Lower leg skin (tissue), 4 donors: ENCODE measurements around the gene MUTYH. TPM values are rescaled to one million over a fixed set of nuclear protein-coding genes. Genes with fewer than 3 reads are reported as not detected.
"Not testable (repeated sequence)": the region's sequence is repeated elsewhere in the genome, so short reads cannot be mapped to it uniquely, and the experiment has no call there.

Experiments used
- DNase-seq, 2 donors: peaks; one replicate each; pipeline ENCODE4 v3.0.0-alpha.2; 2019; ENCODE audit warnings: low spot score in 2 of 2
- H3K4me3 ChIP-seq: fragments of 200-600 bp; sonication (generic); 2 replicates; pipeline ENCODE4 v1.5.1; 2017; ENCODE audit warnings: mild to moderate bottlenecking, low read depth; ENCODE audit not compliant: poor library complexity, severe bottlenecking
- CTCF ChIP-seq, 3 donors: fragments of 450-650 bp; IDR thresholded peaks; one replicate each; pipeline ENCODE4 v1.5.1; 2016; ENCODE audit warnings: antibody characterized with exemption in 3 of 3, mild to moderate bottlenecking in 3 of 3, moderate library complexity in 2 of 3
- POLR2A ChIP-seq, 2 donors: fragments of 450-650 bp; IDR thresholded peaks; one replicate each; pipeline ENCODE4 v1.6.1; 2016 to 2017; ENCODE audit warnings: antibody characterized with exemption in 2 of 2, mild to moderate bottlenecking in 1 of 2, moderate library complexity in 1 of 2
- WGBS, 2 donors: methylation state at CpG; one replicate each; pipeline ENCODE4 v1.1.5; 2018; 5-methylcytosine and 5-hydroxymethylcytosine counted together
- intact Hi-C: fragments of 100-400 bp; cut with DNase I; formaldehyde crosslinking; loops from one replicate; pipeline ENCODE4 v1.15.0; 2023; ENCODE audit warnings: low total_unique reads
- total RNA-seq, 4 donors: library from RNA; depleted of rRNA; stranded (reverse); fragments of >200 nt; gene quantifications; one replicate each; pipeline ENCODE4 v1.1.0, GENCODE V29; 2016

The MUTYH gene
- 10 to 100 TPM; 18.6 to 26.7 (median 24.6) TPM for total RNA-seq

DNA sequence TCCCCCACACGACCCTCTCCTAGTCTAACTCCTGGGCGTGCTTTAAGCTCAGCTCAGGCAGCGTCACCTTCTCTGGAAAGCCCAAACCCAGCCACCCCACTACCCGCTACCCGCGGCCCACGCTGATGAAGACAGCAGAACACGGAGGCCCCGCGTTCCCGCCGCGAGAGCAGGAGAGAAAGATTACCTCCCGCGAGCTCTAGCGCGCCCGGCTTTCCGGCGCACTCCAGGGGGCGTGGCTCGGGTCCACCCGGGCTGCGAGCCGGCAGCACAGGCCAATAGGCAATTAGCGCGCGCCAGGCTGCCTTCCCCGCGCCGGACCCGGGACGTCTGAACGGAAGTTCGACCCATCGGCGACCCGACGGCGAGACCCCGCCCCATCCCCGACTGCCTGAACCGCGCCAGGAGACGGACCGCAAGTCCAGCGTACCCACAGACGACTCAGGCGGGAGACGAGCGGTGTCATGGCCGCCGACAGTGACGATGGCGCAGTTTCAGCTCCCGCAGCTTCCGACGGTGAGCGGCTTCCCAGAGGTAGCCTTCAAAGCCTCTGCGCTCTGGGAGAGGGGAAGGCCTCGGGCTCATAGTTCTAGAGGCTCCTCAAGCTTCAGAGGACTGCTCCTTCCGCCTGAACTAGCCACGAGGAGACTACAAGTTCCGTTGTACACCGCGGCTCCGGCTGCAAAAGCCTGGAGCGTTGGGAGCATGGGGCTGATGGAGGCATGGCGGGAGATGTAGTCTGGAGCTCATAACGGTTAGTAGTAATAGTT, at the start of gene MUTYH, which contains the start of gene TOE1:
Gene MUTYH (minus strand): TSS at position 652 of the 770 bp plus-strand sequence. CDS start 5,935 bp downstream, outside the sequence.
Gene TOE1 (plus strand): TSS at position 382 of the 770 bp plus-strand sequence. CDS start 83 bp downstream, at position 465.
- peak within 1 kb of the TSS; percentile 78 for H3K4me3 ChIP-seq
- TF ChIP-seq CTCF (IDR thresholded peaks at IDR 0.05) (peak in 1 of 3 donors; percentile 50), POLR2A (IDR thresholded peaks at IDR 0.05) (no peak)
- intact Hi-C loops, result loop anchor here (2.0 kb wide), 1 partner anchor 35 kb away; no protein-coding TSS in a partner anchor
- 1 to 2% methylated on average over 16 to 68 of the region's 70 CpGs for WGBS, 2 donors
- peak; percentile 87 to 98 for DNase-seq

GRCh38 chr1:45386219-45386618, 46.0 kb upstream of the MUTYH start:
- no peak overlapping the region for H3K4me3 ChIP-seq
- WGBS, 2 donors, result 93 to 98% methylated on average over 3 of the region's 3 CpGs
- TF ChIP-seq POLR2A (IDR thresholded peaks at IDR 0.05) (no peak), CTCF (IDR thresholded peaks at IDR 0.05) (no peak)
- intact Hi-C loops, result no loop called here
- DNase-seq, result no peak

GRCh38 chr1:45385302-45385701, 45.1 kb upstream of the MUTYH start:
- H3K4me3 ChIP-seq, result no peak overlapping the region
- TF ChIP-seq POLR2A (IDR thresholded peaks at IDR 0.05) (no peak), CTCF (IDR thresholded peaks at IDR 0.05) (no peak)
- DNase-seq, result no peak
- 84% methylated on average over 3 of the region's 3 CpGs for WGBS, 2 donors
- intact Hi-C loops, result no loop called here

- H3K4me3 ChIP-seq, intact Hi-C loops, DNase-seq: not testable (repeated sequence)
- WGBS, 2 donors, result 89 to 97% methylated on average over 4 of the region's 4 CpGs
Observed at GRCh38 chr1:45384213-45384612, 44.0 kb upstream of the MUTYH start.

DNA sequence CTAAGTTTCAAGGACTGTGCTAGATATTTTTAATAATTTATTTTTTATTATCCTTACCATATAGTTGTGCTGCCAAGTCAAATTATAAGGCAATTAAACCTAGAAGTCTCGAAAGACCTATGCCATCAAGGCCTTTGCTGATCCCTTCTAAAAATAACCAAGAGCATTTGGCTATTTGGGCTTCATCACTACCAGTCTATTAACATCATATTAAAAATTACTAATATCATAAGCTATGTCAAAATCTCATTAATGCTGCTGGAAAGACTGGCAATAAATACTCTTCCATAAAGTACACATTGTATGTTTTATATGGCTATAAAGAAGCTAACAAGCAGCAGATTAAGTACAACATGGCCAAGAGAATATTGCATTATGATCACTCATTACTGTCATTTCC, 43.0 kb upstream of the MUTYH start:
- intact Hi-C loops, result no loop called here
- no peak overlapping the region for H3K4me3 ChIP-seq
- DNase-seq, result no peak
- TF ChIP-seq CTCF (IDR thresholded peaks at IDR 0.05) (no peak), POLR2A (IDR thresholded peaks at IDR 0.05) (no peak)
- 75 to 81% methylated on average over 1 of the region's 1 CpG for WGBS, 2 donors

GRCh38 chr1:45381243-45381642, 41.0 kb upstream of the MUTYH start:
- H3K4me3 ChIP-seq, result no peak overlapping the region
- WGBS, 2 donors, result 94 to 96% methylated on average over 2 of the region's 2 CpGs
- DNase-seq, result no peak
- TF ChIP-seq POLR2A (IDR thresholded peaks at IDR 0.05) (no peak), CTCF (IDR thresholded peaks at IDR 0.05) (no peak)
- intact Hi-C loops, result no loop called here
